Keratinocyte (primary cell): ENCODE data around the gene ARHGDIG. TPM values are rescaled to one million over a fixed set of nuclear protein-coding genes. Genes with fewer than 3 reads are reported as not detected.

Experiments
- DNase-seq: peaks from one replicate; pipeline ENCODE4 v3.0.0-alpha.2; 2011; ENCODE audit warnings: low read depth, missing footprints, low spot score
- FAIRE-seq: peaks from 2 replicates; lab custom pipeline; 2011; peaks lifted over from hg19 to GRCh38; lab: Jason Lieb, UNC
- H2AFZ ChIP-seq: 2 replicates; pipeline ENCODE4 v1.6.0; 2012; ENCODE audit warnings: low read length, control low read depth, inconsistent platforms; ENCODE audit not compliant: control insufficient read depth
- H3K27ac ChIP-seq: 2 replicates; pipeline ENCODE4 v1.5.1; 2011; ENCODE audit warnings: low read length; ENCODE audit not compliant: control insufficient read depth, insufficient read depth
- H3K27me3 ChIP-seq: 3 replicates; pipeline ENCODE4 v1.6.0; 2011; ENCODE audit warnings: low read length; ENCODE audit not compliant: control insufficient read depth, insufficient read depth; ENCODE audit errors: extremely low read depth
- H3K36me3 ChIP-seq, 2 experiments: 2 replicates in 1 of 2; 3 replicates in 1 of 2; pipeline ENCODE4 v1.5.1; 2011; ENCODE audit warnings: low read length in 2 of 2, mild to moderate bottlenecking in 1 of 2; ENCODE audit not compliant: control insufficient read depth in 2 of 2, insufficient read depth in 2 of 2; ENCODE audit errors: extremely low read depth in 1 of 2
- H3K4me1 ChIP-seq: 3 replicates; pipeline ENCODE4 v1.5.1; 2011; ENCODE audit warnings: low read length; ENCODE audit not compliant: control insufficient read depth, insufficient read depth; ENCODE audit errors: extremely low read depth
- H3K4me2 ChIP-seq: 3 replicates; pipeline ENCODE4 v1.6.0; 2011; ENCODE audit warnings: low read depth, low read length; ENCODE audit not compliant: control insufficient read depth, insufficient read depth; ENCODE audit errors: extremely low read depth
- H3K4me3 ChIP-seq, 3 experiments: fragments of 200-600 bp in 1 of 3; sonication (generic) in 1 of 3; 2 replicates in 2 of 3; 3 replicates in 1 of 3; pipeline ENCODE4 v1.5.1; 2011 to 2016; ENCODE audit warnings: low read length in 3 of 3, mild to moderate bottlenecking in 3 of 3, control low read depth in 2 of 3, inconsistent platforms in 1 of 3, low read depth in 1 of 3, mixed read lengths in 1 of 3, mixed run types in 1 of 3, moderate library complexity in 1 of 3; ENCODE audit not compliant: control insufficient read depth in 2 of 3, insufficient read depth in 2 of 3; ENCODE audit errors: extremely low read depth in 1 of 3
- H3K79me2 ChIP-seq: 2 replicates; pipeline ENCODE4 v1.6.0; 2012; ENCODE audit warnings: low read length; ENCODE audit not compliant: control insufficient read depth, insufficient read depth
- H3K9ac ChIP-seq: 3 replicates; pipeline ENCODE4 v1.6.0; 2011; ENCODE audit warnings: low read length; ENCODE audit not compliant: control insufficient read depth, insufficient read depth; ENCODE audit errors: extremely low read depth
- H3K9me1 ChIP-seq: 3 replicates; pipeline ENCODE4 v1.6.0; 2011; ENCODE audit warnings: low read length; ENCODE audit not compliant: control insufficient read depth, insufficient read depth; ENCODE audit errors: extremely low read depth
- H3K9me3 ChIP-seq: 2 replicates; pipeline ENCODE4 v1.5.1; 2012; ENCODE audit warnings: low read depth, low read length; ENCODE audit not compliant: control insufficient read depth
- H4K20me1 ChIP-seq: 3 replicates; pipeline ENCODE4 v1.6.0; 2011; ENCODE audit warnings: low read length; ENCODE audit not compliant: control insufficient read depth, insufficient read depth; ENCODE audit errors: extremely low read depth
- CTCF ChIP-seq, 3 experiments: IDR thresholded peaks in 1 of 3; conservative IDR thresholded peaks in 1 of 3; optimal IDR thresholded peaks in 1 of 3; 2 replicates in 2 of 3; 3 replicates in 1 of 3; pipeline versions ENCODE3 to v1.5.1; 2011; ENCODE audit warnings: low read length in 3 of 3, mild to moderate bottlenecking in 3 of 3, moderate library complexity in 2 of 3, control low read depth in 1 of 3, inconsistent platforms in 1 of 3; ENCODE audit not compliant: insufficient read depth in 2 of 3; ENCODE audit errors: extremely low read depth in 1 of 3
- EZH2 ChIP-seq: IDR thresholded peaks from one replicate; pipeline ENCODE4 v1.6.1; 2012; ENCODE audit warnings: inconsistent platforms, mild to moderate bottlenecking, low read length, moderate library complexity
- dilution Hi-C: fragments of 300-500 bp; cut with MboI; formaldehyde crosslinking; loops from one replicate; pipeline ENCODE4 v1.7.0; 2020; ENCODE audit warnings: low sequenced_read_pairs; ENCODE audit not compliant: extremely low pct_ligation_motif_present
- polyA plus RNA-seq, 5 experiments: library from polyadenylated mRNA; depleted of rRNA in 3 of 5; stranded (reverse) in 3 of 5; stranded (forward) in 1 of 5; unstranded in 1 of 5; fragments of >200 nt; gene quantifications; 1 replicate in 1 of 5; 2 replicates in 3 of 5; 3 replicates in 1 of 5; pipeline versions ENCODE4 v1.2.1 to v1.2.3, GENCODE V29; 2011 to 2012; ENCODE audit warnings: missing spikeins in 2 of 5, low read depth in 1 of 5, low replicate concordance in 1 of 5

ARHGDIG gene
- polyA plus RNA-seq, 1 donor (not counting 4 experiments of a cell fraction or from before 2014, with no cell fraction given) = 0.17 TPM

GRCh38 chr16:301235-301634 is 20.8 kb downstream of the ARHGDIG start:
- Histone ChIP-seq H3K27me3 (no peaks in the 10 kb centered on the region), H3K4me3 (no peak overlapping the region), H4K20me1 (peaks cover 4% of the 10 kb centered on the region), H3K36me3 (peaks cover 12 to 31% of the 10 kb centered on the region in 2 experiments), H3K4me2 (no peak overlapping the region), H3K4me1 (peaks cover 6% of the 10 kb centered on the region), H3K27ac (no peak overlapping the region), H3K9ac (no peak overlapping the region), H3K9me3 (no peaks in the 10 kb centered on the region), H3K9me1 (no peaks in the 10 kb centered on the region), H2AFZ (no peak overlapping the region), H3K79me2 (peaks cover 5% of the 10 kb centered on the region)
- FAIRE-seq = no peak
- DNase-seq = no peak
- dilution Hi-C loops = no loop called here
- no peak for TF ChIP-seq EZH2
- TF ChIP-seq CTCF (optimal IDR thresholded peaks at IDR 0.05 in 1 of 3, IDR thresholded peaks at IDR 0.05 in 1 of 3, conservative IDR thresholded peaks at IDR 0.05 in 1 of 3; ENCODE audit: extremely low read depth in 1 of 3, insufficient read depth in 2 of 3, low read length in 3 of 3) = no peak

- peaks cover 5% of the 10 kb centered on the region for H3K79me2 ChIP-seq
- no peak for FAIRE-seq
Measured at GRCh38 chr16:301950-302349, 21.6 kb downstream of the ARHGDIG start.

More at GRCh38 chr16:301950-302349, 21.6 kb downstream of the ARHGDIG start:
- no peaks in the 10 kb centered on the region for H3K9me3 ChIP-seq
- dilution Hi-C loops = no loop called here
- no peak for DNase-seq
- no peak overlapping the region for H3K9ac ChIP-seq
- H3K9me1 ChIP-seq = no peaks in the 10 kb centered on the region
- H3K4me1 ChIP-seq = peaks cover 10% of the 10 kb centered on the region
- no peaks in the 10 kb centered on the region for H3K27me3 ChIP-seq
- no peak overlapping the region for H3K27ac ChIP-seq
- H3K4me3 ChIP-seq = no peak overlapping the region
- H2AFZ ChIP-seq = no peak overlapping the region
- no peak for TF ChIP-seq EZH2
- H4K20me1 ChIP-seq = peaks cover 5% of the 10 kb centered on the region
- H3K4me2 ChIP-seq = no peak overlapping the region
- H3K36me3 ChIP-seq = peaks cover 13 to 31% of the 10 kb centered on the region in 2 experiments
